Spleen (tissue), 11 donors: Measurements from ENCODE around the gene DPH3. TPM values are rescaled to one million over a fixed set of nuclear protein-coding genes. Genes with fewer than 3 reads are reported as not detected.

Experiments
- DNase-seq: peaks from one replicate; pipeline ENCODE4 v3.0.0-alpha.2; 2020
- H3K27ac ChIP-seq, 8 donors: fragments of 200-600 bp; sonication (generic) in 7 of 8; 1 replicate in 4 of 8; 2 replicates in 4 of 8; pipeline versions ENCODE4 v1.5.0 to v1.8.0; 2016 to 2021; ENCODE audit warnings: inconsistent platforms in 4 of 8, mild to moderate bottlenecking in 4 of 8, moderate library complexity in 1 of 8
- H3K27me3 ChIP-seq, 7 donors: fragments of 200-600 bp; sonication (generic) in 6 of 7; replicated peaks in 1 of 7; 1 replicate in 4 of 7; 2 replicates in 3 of 7; pipeline versions ENCODE4 v1.5.0 to v1.8.0; 2016 to 2021; ENCODE audit warnings: inconsistent platforms in 3 of 7, mild to moderate bottlenecking in 1 of 7
- H3K36me3 ChIP-seq, 6 donors: fragments of 200-600 bp; sonication (generic) in 5 of 6; 1 replicate in 4 of 6; 2 replicates in 2 of 6; pipeline versions ENCODE4 v1.5.0 to v1.8.0; 2016 to 2021; ENCODE audit warnings: inconsistent platforms in 2 of 6
- H3K4me1 ChIP-seq, 6 donors: fragments of 200-600 bp; sonication (generic) in 5 of 6; 1 replicate in 3 of 6; 2 replicates in 3 of 6; pipeline versions ENCODE4 v1.5.0 to v1.8.0; 2016 to 2021; ENCODE audit warnings: inconsistent platforms in 3 of 6
- H3K4me3 ChIP-seq, 8 donors: fragments of 200-600 bp; sonication (generic) in 7 of 8; 1 replicate in 4 of 8; 2 replicates in 4 of 8; pipeline versions ENCODE4 v1.5.0 to v1.8.0; 2016 to 2021; ENCODE audit warnings: inconsistent platforms in 4 of 8, mild to moderate bottlenecking in 4 of 8, moderate library complexity in 2 of 8
- H3K9me3 ChIP-seq, 8 donors: fragments of 200-600 bp; sonication (generic) in 7 of 8; 1 replicate in 4 of 8; 2 replicates in 4 of 8; pipeline versions ENCODE4 v1.5.0 to v1.8.0; 2016 to 2021; ENCODE audit warnings: inconsistent platforms in 4 of 8
- CTCF ChIP-seq, 11 experiments: fragments of 200-600 bp in 7 of 11; fragments of 450-650 bp in 4 of 11; sonication (generic) in 4 of 11; IDR thresholded peaks in 8 of 11; conservative IDR thresholded peaks in 3 of 11; 1 replicate in 7 of 11; 2 replicates in 4 of 11; pipeline versions ENCODE4 v1.4.0 to v1.8.0; 2016 to 2021; ENCODE audit warnings: antibody characterized with exemption in 11 of 11, inconsistent platforms in 4 of 11, mild to moderate bottlenecking in 1 of 11
- POLR2A ChIP-seq, 3 donors: fragments of 450-650 bp; IDR thresholded peaks; one replicate each; pipeline ENCODE4 v1.5.1; 2017; ENCODE audit warnings: antibody characterized with exemption in 3 of 3, mild to moderate bottlenecking in 1 of 3
- POLR2AphosphoS5 ChIP-seq, 3 donors: sonication (generic); formaldehyde crosslinking; IDR thresholded peaks; one replicate each; pipeline ENCODE4 v1.5.1; 2017; ENCODE audit warnings: antibody characterized with exemption in 3 of 3
- WGBS, 5 donors: extraction: QIAGEN DNeasy Blood & Tissue Kit in 3 of 5; methylation state at CpG; one replicate each; pipeline versions ENCODE4 v1.1.5 to v1.1.7; 2013 to 2018; 5-methylcytosine and 5-hydroxymethylcytosine counted together
- intact Hi-C: fragments of 100-400 bp; cut with DNase I; formaldehyde crosslinking; loops from one replicate; pipeline ENCODE4 v1.15.0; 2023; ENCODE audit warnings: low total_unique reads
- polyA plus RNA-seq, 3 donors: library from polyadenylated mRNA; stranded (reverse); fragments of 200-250 nt; gene quantifications; one replicate each; pipeline ENCODE4 v1.2.1, GENCODE V29; 2013
- total RNA-seq, 7 donors: library from RNA; depleted of rRNA in 3 of 7; stranded (reverse); fragments of >200 nt in 3 of 7; fragmentation: NEBNext Ultra II Directional in 4 of 7; extraction: Animal tissue kit (Norgen Biotek cat#: 25700) in 4 of 7; gene quantifications; one replicate each; pipeline versions ENCODE4 v1.1.0 to v1.2.1, GENCODE V29; 2016 to 2021
- donor health status: healthy with polysubstance abuse.
- donor health status: DM: no; HTN: no; CAD: no; lungs with moderate emphysema.
- donor health status: DM: no; HTN: no; CAD: no.
- donor health status: Bipolar disorder and iron deficiency.
- donor health status: healthy.
- donor health status: DM: no; HTN: no; CAD: no.
- donor health status: DM: yes; HTN: yes; CAD: no.

The DPH3 gene
- total and polyA plus RNA-seq, 10 donors: 7.2 to 17.9 (median 14.2) TPM

- H3K4me1 ChIP-seq: peaks cover 16 to 74% (median 34%) of the 10 kb centered on the region in 6 donors
- TF ChIP-seq POLR2A (IDR thresholded peaks at IDR 0.05): no peak
- TF ChIP-seq POLR2AphosphoS5 (IDR thresholded peaks at IDR 0.05): no peak
- TF ChIP-seq CTCF (IDR thresholded peaks at IDR 0.05 in 8 of 11, conservative IDR thresholded peaks at IDR 0.05 in 3 of 11): no peak
- no peaks in the 10 kb centered on the region for H3K27me3 ChIP-seq
- DNase-seq: no peak
- peak overlapping the region; percentile 53 to 89 (median 76) for H3K27ac ChIP-seq
- H3K9me3 ChIP-seq: no peaks in the 10 kb centered on the region
- peak overlapping the region; percentile 15 to 63 (median 31) for H3K4me3 ChIP-seq
- H3K36me3 ChIP-seq: peaks cover 0 to 47% (median 0%) of the 10 kb centered on the region in 6 donors
- intact Hi-C loops: no loop called here
- WGBS, 5 donors: 41 to 60% (median 52%) methylated on average over 6 of the region's 6 CpGs
Observed at GRCh38 chr3:16286751-16287543, 22.2 kb upstream of the DPH3 start.

GRCh38 chr3:16286161-16286560, 21.4 kb upstream of the DPH3 start:
- Histone ChIP-seq H3K27me3 (no peaks in the 10 kb centered on the region), H3K4me1 (peaks cover 14 to 66% (median 27%) of the 10 kb centered on the region in 6 donors), H3K9me3 (no peaks in the 10 kb centered on the region), H3K27ac (peak overlapping the region; percentile 53 to 89 (median 76)), H3K4me3 (peak overlapping the region; percentile 12 to 63 (median 31)), H3K36me3 (peaks cover 0 to 53% (median 0%) of the 10 kb centered on the region in 6 donors)
- 57 to 78% (median 67%) methylated on average over 3 of the region's 3 CpGs for WGBS, 5 donors
- TF ChIP-seq POLR2A (IDR thresholded peaks at IDR 0.05): peak in 1 of 3 donors; percentile 35
- TF ChIP-seq CTCF (IDR thresholded peaks at IDR 0.05 in 8 of 11, conservative IDR thresholded peaks at IDR 0.05 in 3 of 11): no peak
- TF ChIP-seq POLR2AphosphoS5 (IDR thresholded peaks at IDR 0.05): peak in 1 of 3 donors; percentile 92
- intact Hi-C loops: no loop called here
- no peak for DNase-seq

GRCh38 chr3:16284633-16285032, 19.9 kb upstream of the DPH3 start:
- intact Hi-C loops: no loop called here
- no peak overlapping the region for H3K4me3 ChIP-seq
- H3K4me1 ChIP-seq: peaks cover 2 to 51% (median 13%) of the 10 kb centered on the region in 6 donors
- no peak for DNase-seq
- no peaks in the 10 kb centered on the region for H3K9me3 ChIP-seq
- H3K27me3 ChIP-seq: no peaks in the 10 kb centered on the region
- peak overlapping the region in 3 of 8 donors; percentile 82 to 89 (median 84) for H3K27ac ChIP-seq
- WGBS, 5 donors: 98 to 100% (median 100%) methylated on average over 1 of the region's 1 CpG
- peaks cover 0 to 58% (median 0%) of the 10 kb centered on the region in 6 donors for H3K36me3 ChIP-seq
- no peak for TF ChIP-seq POLR2AphosphoS5 (IDR thresholded peaks at IDR 0.05)
- no peak for TF ChIP-seq CTCF (IDR thresholded peaks at IDR 0.05 in 8 of 11, conservative IDR thresholded peaks at IDR 0.05 in 3 of 11)
- no peak for TF ChIP-seq POLR2A (IDR thresholded peaks at IDR 0.05)

GRCh38 chr3:16280671-16281070, 15.9 kb upstream of the DPH3 start:
- 96 to 100% (median 97%) methylated on average over 2 of the region's 2 CpGs for WGBS, 5 donors
- Histone ChIP-seq H3K27me3 (no peaks in the 10 kb centered on the region), H3K27ac (no peak overlapping the region), H3K4me3 (no peak overlapping the region), H3K9me3 (no peaks in the 10 kb centered on the region), H3K36me3 (peaks cover 0 to 63% (median 5%) of the 10 kb centered on the region in 6 donors), H3K4me1 (peaks cover 0 to 12% (median 0%) of the 10 kb centered on the region in 6 donors)
- TF ChIP-seq POLR2AphosphoS5 (IDR thresholded peaks at IDR 0.05) (no peak), CTCF (IDR thresholded peaks at IDR 0.05 in 8 of 11, conservative IDR thresholded peaks at IDR 0.05 in 3 of 11) (no peak), POLR2A (IDR thresholded peaks at IDR 0.05) (no peak)
- no peak for DNase-seq
- intact Hi-C loops: no loop called here
